SH-SY5Y (cell line): ENCODE data around the gene ABCA13.

Experiments
- GATA2 ChIP-seq: IDR thresholded peaks from 2 replicates; pipeline ENCODE4 v1.6.1; 2011; ENCODE audit warnings: mild to moderate bottlenecking, low read depth, low read length
- GATA3 ChIP-seq: IDR thresholded peaks from 2 replicates; pipeline ENCODE4 v1.6.1; 2011; ENCODE audit warnings: low read depth, mild to moderate bottlenecking, low read length, moderate library complexity

ABCA13 gene

DNA sequence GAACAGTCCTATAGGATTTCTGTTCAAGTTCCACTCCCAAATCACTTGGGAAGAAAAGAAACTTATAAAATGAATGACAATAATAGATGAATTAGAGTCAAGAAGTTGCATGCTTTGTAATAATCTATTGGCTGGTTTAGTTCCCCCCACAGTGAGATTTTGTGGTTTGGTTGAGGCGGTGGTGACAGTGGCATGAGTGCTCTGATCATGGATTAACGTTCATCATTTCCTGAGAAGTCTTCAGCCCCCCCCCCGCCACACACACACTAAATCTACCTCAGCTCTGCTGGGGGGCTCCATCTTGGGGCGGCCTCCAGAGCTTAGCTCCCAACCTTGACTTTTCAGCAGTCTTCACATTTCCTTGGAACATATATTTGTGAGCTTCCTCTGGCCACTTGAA is 121.7 kb downstream of the ABCA13 start:
- no peak for TF ChIP-seq GATA2
- TF ChIP-seq GATA3, result no peak

DNA sequence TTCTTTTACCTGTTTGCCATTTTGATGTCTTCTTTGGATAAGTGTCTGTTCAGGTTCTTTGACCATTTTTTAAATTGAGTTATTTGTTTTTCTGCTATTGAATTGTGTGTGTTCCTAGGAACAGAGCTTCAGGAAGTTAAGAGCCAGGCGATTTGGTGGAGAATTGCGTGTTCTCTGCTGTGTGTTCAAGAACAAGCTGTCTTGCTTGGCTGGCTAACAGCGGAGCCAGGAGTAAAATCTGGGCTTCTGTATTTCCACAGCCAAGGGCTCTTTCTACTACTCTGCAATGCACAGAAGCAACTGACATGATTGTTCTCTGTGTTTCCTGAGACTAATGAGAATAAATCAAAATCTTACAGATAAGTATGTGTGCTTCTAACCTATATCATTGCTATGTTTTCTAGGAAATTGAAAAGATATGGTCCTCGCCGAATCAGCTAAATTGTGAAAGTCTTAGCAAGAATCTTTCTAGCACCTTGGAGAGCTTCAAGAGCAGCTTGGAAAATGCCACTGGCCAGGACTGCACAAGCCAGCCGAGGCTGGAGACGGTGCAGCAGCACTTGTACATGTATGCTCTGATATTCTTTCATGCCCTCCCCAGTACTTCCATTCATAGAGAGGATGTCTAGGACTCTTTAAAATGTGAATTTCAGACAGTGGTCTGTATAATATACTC is 124.2 kb downstream of the ABCA13 start:
- TF ChIP-seq GATA3, result no peak
- TF ChIP-seq GATA2, result no peak

- TF ChIP-seq GATA3 (no peak), GATA2 (no peak)
These were observed 125.7 kb downstream of the ABCA13 start for GRCh38 chr7:48296966-48297365.

GRCh38 chr7:48298779-48299178 is 127.5 kb downstream of the ABCA13 start:
- TF ChIP-seq GATA3 (no peak), GATA2 (no peak)

GRCh38 chr7:48299580-48300169 is 128.4 kb downstream of the ABCA13 start:
- TF ChIP-seq GATA2 (no peak), GATA3 (no peak)

GRCh38 chr7:48300301-48300700 is 129.0 kb downstream of the ABCA13 start:
- TF ChIP-seq GATA3, result no peak
- TF ChIP-seq GATA2, result no peak

GRCh38 chr7:48301201-48301600 is 129.9 kb downstream of the ABCA13 start:
- TF ChIP-seq GATA2, result no peak
- no peak for TF ChIP-seq GATA3

- no peak for TF ChIP-seq GATA3
- TF ChIP-seq GATA2, result no peak
These were observed 133.4 kb downstream of the ABCA13 start for GRCh38 chr7:48304641-48305040.

- TF ChIP-seq GATA3, result no peak
- TF ChIP-seq GATA2, result no peak
These were observed 134.4 kb downstream of the ABCA13 start for GRCh38 chr7:48305661-48306060.

DNA sequence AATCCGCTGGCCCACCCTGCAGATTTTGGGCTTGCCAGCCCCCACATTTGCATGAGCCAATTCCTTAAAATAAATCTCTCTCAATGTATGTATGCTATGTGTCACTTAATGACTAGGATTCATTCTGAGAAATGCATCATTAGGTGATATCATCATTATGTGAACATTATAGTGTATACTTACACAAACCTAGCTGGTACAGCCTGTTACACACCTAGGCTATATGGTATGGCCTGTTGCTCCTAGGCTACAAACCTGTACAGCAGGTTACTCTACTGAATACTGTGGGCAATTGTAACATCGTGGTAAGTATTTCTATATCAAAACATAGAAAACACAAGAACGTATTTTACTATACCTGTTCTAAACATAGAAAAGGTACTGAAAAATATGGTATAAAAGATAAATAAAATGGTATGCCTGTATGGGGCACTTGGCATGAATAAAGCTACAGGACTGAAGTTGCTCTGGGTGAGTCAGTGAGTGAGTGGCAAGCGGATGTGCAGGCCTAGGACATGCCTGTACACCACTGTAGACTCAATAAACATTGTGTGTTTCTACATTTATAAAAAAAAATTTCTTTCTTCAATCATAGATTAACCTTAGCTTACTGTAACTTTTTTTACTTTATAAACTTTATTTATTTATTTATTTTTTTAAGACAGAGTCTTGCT is 135.9 kb downstream of the ABCA13 start:
- TF ChIP-seq GATA2 (no peak), GATA3 (no peak)

DNA sequence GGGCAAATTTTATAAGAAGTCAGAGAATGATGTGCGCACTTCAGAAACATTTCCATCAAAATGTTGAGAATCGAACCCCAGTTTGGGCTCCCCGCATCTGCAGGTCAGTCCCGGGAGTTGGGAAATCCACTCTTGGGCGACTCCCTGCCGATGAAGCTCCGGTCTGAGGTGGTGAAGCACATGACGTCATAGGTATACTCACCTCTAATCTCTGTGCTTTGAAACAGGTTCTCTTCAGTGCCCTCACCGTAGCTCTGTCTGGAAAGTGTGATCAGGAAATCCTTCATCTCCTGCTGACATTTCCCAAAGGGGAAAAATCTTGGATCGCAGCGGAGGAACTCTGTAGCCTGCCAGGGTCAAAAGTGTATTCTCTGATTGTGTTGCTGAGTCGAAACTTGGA is 138.5 kb downstream of the ABCA13 start:
- TF ChIP-seq GATA2 (no peak), GATA3 (no peak)

GRCh38 chr7:48311464-48312100 is 140.3 kb downstream of the ABCA13 start:
- no peak for TF ChIP-seq GATA3
- no peak for TF ChIP-seq GATA2

DNA sequence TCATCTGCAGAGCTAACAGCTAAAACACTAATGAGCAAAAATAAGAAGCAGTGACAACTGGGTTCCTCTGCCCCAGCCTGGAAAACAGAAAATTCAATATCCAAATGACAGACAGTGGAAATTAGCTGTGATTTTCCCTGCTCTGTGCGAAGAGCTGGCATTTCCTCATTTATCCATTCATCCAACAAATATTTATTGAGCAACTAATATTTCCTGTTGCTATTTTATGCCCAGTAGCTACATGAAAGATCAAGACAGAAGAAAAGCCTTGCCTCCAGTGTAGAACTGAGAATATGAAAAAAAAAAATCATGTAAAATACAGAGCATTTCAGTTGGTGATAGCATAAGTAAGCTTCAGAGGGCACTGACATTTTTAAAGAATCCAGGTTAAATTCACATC is 140.9 kb downstream of the ABCA13 start:
- TF ChIP-seq GATA2 (no peak), GATA3 (no peak)

DNA sequence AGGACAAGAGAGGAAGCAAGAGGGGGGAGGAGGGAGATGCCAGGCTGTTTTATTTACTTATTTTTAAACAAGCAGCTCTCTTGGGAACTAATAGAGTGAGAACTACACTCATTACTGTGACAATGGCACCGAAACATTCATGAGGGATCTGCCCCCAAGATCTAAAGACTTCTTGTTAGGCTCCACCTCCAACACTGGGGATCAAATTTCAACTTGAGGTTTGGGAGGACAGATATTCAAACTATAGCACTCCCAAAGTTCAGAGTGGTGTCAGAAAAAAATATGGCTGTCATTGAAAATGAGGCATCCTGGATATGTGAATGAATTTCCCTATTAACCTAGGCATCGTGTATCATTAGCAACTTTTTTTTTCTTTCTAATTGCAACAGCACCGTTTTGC is 145.5 kb downstream of the ABCA13 start:
- TF ChIP-seq GATA3 (no peak), GATA2 (no peak)

- TF ChIP-seq GATA3 (no peak), GATA2 (no peak)
These were observed 146.1 kb downstream of the ABCA13 start for GRCh38 chr7:48317360-48317759.

DNA sequence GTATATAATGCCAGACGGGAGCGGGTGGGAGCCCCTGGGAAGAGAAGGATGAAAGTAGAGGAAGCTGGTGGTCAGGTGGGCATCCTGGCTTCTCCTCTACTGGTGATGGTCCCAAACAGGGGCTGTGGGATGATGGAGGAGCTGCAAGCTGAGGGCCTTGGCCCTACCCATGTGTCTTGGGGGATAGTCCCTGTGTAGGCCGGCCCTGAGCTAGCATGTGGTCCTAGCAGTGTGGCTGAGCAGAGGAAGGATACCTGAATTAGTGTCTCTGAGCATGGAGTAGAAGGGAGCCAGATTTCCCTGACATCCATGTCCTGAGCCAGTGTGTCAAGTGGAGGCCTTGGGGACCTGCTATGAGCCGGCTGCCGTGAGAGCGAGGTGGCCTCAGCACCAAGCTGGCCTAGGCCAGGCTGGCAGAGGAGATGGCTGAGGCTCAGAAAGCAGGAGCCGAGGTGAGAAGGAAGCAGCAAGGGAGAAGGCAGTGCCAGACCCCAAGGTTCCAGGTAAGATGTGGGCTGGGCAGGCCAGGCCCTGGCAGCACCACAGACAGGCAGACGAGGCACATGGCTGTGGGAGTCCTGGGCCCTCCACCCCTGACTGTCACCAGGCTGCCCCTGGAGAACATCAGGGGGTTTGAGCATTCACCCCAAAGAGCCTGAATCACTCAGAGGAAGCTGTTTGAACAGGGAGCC is 150.2 kb downstream of the ABCA13 start:
- no peak for TF ChIP-seq GATA2
- no peak for TF ChIP-seq GATA3
